GM21786 (cell line): ENCODE results near the gene LRCH1.
A peak's percentile ranks its signal among the peaks of the same experiment; 100 is the strongest.

Source experiments
- ATAC-seq: cut with Tn5 transposase; IDR thresholded peaks from one replicate; pipeline ENCODE4 v1.9.1; 2021; ENCODE audit not compliant: unreplicated experiment

Gene LRCH1

GRCh38 chr13:46662690-46663089, 109.7 kb downstream of the LRCH1 start:
- peak; percentile 63 for ATAC-seq

- ATAC-seq = no peak
Measured at GRCh38 chr13:46663206-46664037, 110.5 kb downstream of the LRCH1 start.

GRCh38 chr13:46664195-46664594, 111.2 kb downstream of the LRCH1 start:
- no peak for ATAC-seq

- no peak for ATAC-seq
Measured at GRCh38 chr13:46665248-46665632, 112.3 kb downstream of the LRCH1 start.

GRCh38 chr13:46665633-46666482, 112.9 kb downstream of the LRCH1 start:
- peak; percentile 42 for ATAC-seq

GRCh38 chr13:46666727-46667456, 113.9 kb downstream of the LRCH1 start:
- ATAC-seq = no peak

- ATAC-seq = peak; percentile 49
Measured at GRCh38 chr13:46667687-46668281, 114.8 kb downstream of the LRCH1 start.

GRCh38 chr13:46668302-46668720, 115.3 kb downstream of the LRCH1 start:
- peak; percentile 6 for ATAC-seq

- ATAC-seq = no peak
Measured at GRCh38 chr13:46668931-46669525, 116.1 kb downstream of the LRCH1 start.

GRCh38 chr13:46672338-46673090, 119.5 kb downstream of the LRCH1 start:
- no peak for ATAC-seq

- no peak for ATAC-seq
Measured at GRCh38 chr13:46675016-46675415, 122.0 kb downstream of the LRCH1 start.

GRCh38 chr13:46676378-46676725, 123.4 kb downstream of the LRCH1 start:
- ATAC-seq = no peak

GRCh38 chr13:46679369-46680120, 126.6 kb downstream of the LRCH1 start:
- peak; percentile 89 for ATAC-seq

- ATAC-seq = no peak
Measured at GRCh38 chr13:46682015-46682414, 129.0 kb downstream of the LRCH1 start.

GRCh38 chr13:46682707-46683106, 129.7 kb downstream of the LRCH1 start:
- ATAC-seq = no peak

- ATAC-seq = no peak
Measured at GRCh38 chr13:46683676-46684260, 130.8 kb downstream of the LRCH1 start.

- no peak for ATAC-seq
Measured at GRCh38 chr13:46684287-46685001, 131.5 kb downstream of the LRCH1 start.
